ENCODE data around the gene ZSWIM1. TPM values are rescaled to one million over a fixed set of nuclear protein-coding genes. Genes with fewer than 3 reads are reported as not detected.

Gene ZSWIM1
- total and polyA plus RNA-seq, 2 of the 13 experiments (the other 11 are each of a cell fraction or from before 2014, with no cell fraction given), result 9.5 to 11.7 TPM

- peak; percentile 96 for TF ChIP-seq ZBTB49 (CRISPR knock-in tag; IDR thresholded peaks at IDR 0.05; ENCODE audit: borderline replicate concordance)
- TF ChIP-seq NCOA5 (CRISPR knock-in tag; IDR thresholded peaks at IDR 0.05), result no peak
- TF ChIP-seq MEIS2 (CRISPR knock-in tag; IDR thresholded peaks at IDR 0.05), result peak; percentile 97
- peak; percentile 100 for TF ChIP-seq TFE3 (CRISPR knock-in tag; IDR thresholded peaks at IDR 0.05)
- TF ChIP-seq PITX1 (CRISPR knock-in tag; IDR thresholded peaks at IDR 0.05), result peak; percentile 97
- TF ChIP-seq PRDM10 (CRISPR knock-in tag; IDR thresholded peaks at IDR 0.05; ENCODE audit: low read depth), result peak; percentile 94
- TF ChIP-seq ZSCAN5A (CRISPR knock-in tag; IDR thresholded peaks at IDR 0.05; ENCODE audit: borderline replicate concordance), result peak; percentile 100
- TF ChIP-seq KAT2B (IDR thresholded peaks at IDR 0.05; ENCODE audit: borderline replicate concordance, low read depth, low read length), result no peak
- peak; percentile 99 for TF ChIP-seq ZSCAN30 (CRISPR knock-in tag; IDR thresholded peaks at IDR 0.05)
- TF ChIP-seq ZFP1 (CRISPR knock-in tag; IDR thresholded peaks at IDR 0.05), result peak; percentile 98
- peak; percentile 98 for TF ChIP-seq ZZZ3 (CRISPR knock-in tag; IDR thresholded peaks at IDR 0.05; ENCODE audit: borderline replicate concordance)
- peak; percentile 57; the same call in 1 of the 2 replicates for TF ChIP-seq CERS6 (CRISPR knock-in tag; IDR thresholded peaks at IDR 0.05)
- peak; percentile 80 for TF ChIP-seq NR2F2 (IDR thresholded peaks at IDR 0.05; ENCODE audit: borderline replicate concordance, low read depth)
- TF ChIP-seq STAT6 (CRISPR knock-in tag; IDR thresholded peaks at IDR 0.05; ENCODE audit: borderline replicate concordance), result peak; percentile 93
Observed at GRCh38 chr20:45890985-45891983, 10.3 kb downstream of the ZSWIM1 start, which contains the start of the genes CTSA and NEURL2 (continued).
